ENCODE data around the gene NDUFS6.

The NDUFS6 gene

GRCh38 chr5:1778138-1779020 is 22.8 kb upstream of the NDUFS6 start:
- Histone ChIP-seq H3K4me3 (ENCODE audit: low read depth in 1 of 2, low read length in 2 of 2) (no peak overlapping the region), H3K9me3 (ENCODE audit: control insufficient read depth in 1 of 2, low read length in 2 of 2) (no peaks in the 10 kb centered on the region), H3K27ac (ENCODE audit: low read length) (no peak overlapping the region), H3K27me3 (ENCODE audit: low read depth, low read length) (no peaks in the 10 kb centered on the region), H3K36me3 (ENCODE audit: control insufficient read depth in 1 of 2, insufficient read depth in 2 of 2, low read length in 2 of 2) (no peaks in the 10 kb centered on the region), H3K4me1 (ENCODE audit: control insufficient read depth in 1 of 2, insufficient read depth in 2 of 2, low read length in 2 of 2) (no peaks in the 10 kb centered on the region)

- Histone ChIP-seq H3K36me3 (ENCODE audit: control insufficient read depth in 1 of 2, insufficient read depth in 2 of 2, low read length in 2 of 2) (no peaks in the 10 kb centered on the region), H3K9me3 (ENCODE audit: control insufficient read depth in 1 of 2, low read length in 2 of 2) (no peaks in the 10 kb centered on the region), H3K27me3 (ENCODE audit: low read depth, low read length) (no peaks in the 10 kb centered on the region), H3K27ac (ENCODE audit: low read length) (no peak overlapping the region), H3K4me1 (ENCODE audit: control insufficient read depth in 1 of 2, insufficient read depth in 2 of 2, low read length in 2 of 2) (no peaks in the 10 kb centered on the region), H3K4me3 (ENCODE audit: low read depth in 1 of 2, low read length in 2 of 2) (no peak overlapping the region)
These were observed 22.1 kb upstream of the NDUFS6 start for GRCh38 chr5:1779021-1779680.

- Histone ChIP-seq H3K36me3 (ENCODE audit: control insufficient read depth in 1 of 2, insufficient read depth in 2 of 2, low read length in 2 of 2) (no peaks in the 10 kb centered on the region), H3K9me3 (ENCODE audit: control insufficient read depth in 1 of 2, low read length in 2 of 2) (no peaks in the 10 kb centered on the region), H3K4me1 (ENCODE audit: control insufficient read depth in 1 of 2, insufficient read depth in 2 of 2, low read length in 2 of 2) (no peaks in the 10 kb centered on the region)
These were observed 21.2 kb upstream of the NDUFS6 start for GRCh38 chr5:1779782-1780613.

GRCh38 chr5:1780614-1780930 is 20.6 kb upstream of the NDUFS6 start:
- Histone ChIP-seq H3K4me3 (ENCODE audit: low read depth in 1 of 2, low read length in 2 of 2) (no peak overlapping the region), H3K9me3 (ENCODE audit: control insufficient read depth in 1 of 2, low read length in 2 of 2) (no peaks in the 10 kb centered on the region), H3K4me1 (ENCODE audit: control insufficient read depth in 1 of 2, insufficient read depth in 2 of 2, low read length in 2 of 2) (no peaks in the 10 kb centered on the region), H3K36me3 (ENCODE audit: control insufficient read depth in 1 of 2, insufficient read depth in 2 of 2, low read length in 2 of 2) (no peaks in the 10 kb centered on the region), H3K27ac (ENCODE audit: low read length) (no peak overlapping the region), H3K27me3 (ENCODE audit: low read depth, low read length) (no peaks in the 10 kb centered on the region)

More at GRCh38 chr5:1779782-1780613, 21.2 kb upstream of the NDUFS6 start:
- no peak overlapping the region for H3K4me3 ChIP-seq (ENCODE audit: low read depth in 1 of 2, low read length in 2 of 2)
- no peaks in the 10 kb centered on the region for H3K27me3 ChIP-seq (ENCODE audit: low read depth, low read length)
- H3K27ac ChIP-seq (ENCODE audit: low read length) = no peak overlapping the region

DNA sequence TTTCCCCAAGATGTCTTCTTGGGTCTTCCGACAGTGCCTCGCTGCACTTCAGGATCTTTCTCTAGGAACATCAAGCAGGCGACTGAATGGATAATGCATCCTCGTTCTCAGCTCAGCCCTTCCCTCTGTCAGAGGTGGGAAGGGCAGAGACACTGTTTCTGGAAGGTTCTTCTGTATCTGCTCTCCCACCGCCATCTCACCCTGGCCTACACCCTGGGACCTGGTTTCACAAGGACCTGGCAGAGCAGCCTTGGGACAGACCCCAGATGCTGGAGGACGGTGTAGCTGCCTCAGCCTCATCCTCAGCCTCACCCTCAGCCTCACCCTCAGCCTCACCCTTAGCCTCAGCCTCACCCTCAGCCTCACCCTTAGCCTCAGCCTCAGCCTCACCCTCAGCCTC is 20.1 kb upstream of the NDUFS6 start:
- H3K4me3 ChIP-seq (ENCODE audit: low read depth in 1 of 2, low read length in 2 of 2) = no peak overlapping the region
- H3K4me1 ChIP-seq (ENCODE audit: control insufficient read depth in 1 of 2, insufficient read depth in 2 of 2, low read length in 2 of 2) = no peaks in the 10 kb centered on the region
- no peaks in the 10 kb centered on the region for H3K27me3 ChIP-seq (ENCODE audit: low read depth, low read length)
- H3K27ac ChIP-seq (ENCODE audit: low read length) = no peak overlapping the region
- no peaks in the 10 kb centered on the region for H3K36me3 ChIP-seq (ENCODE audit: control insufficient read depth in 1 of 2, insufficient read depth in 2 of 2, low read length in 2 of 2)
- H3K9me3 ChIP-seq (ENCODE audit: control insufficient read depth in 1 of 2, low read length in 2 of 2) = no peaks in the 10 kb centered on the region

DNA sequence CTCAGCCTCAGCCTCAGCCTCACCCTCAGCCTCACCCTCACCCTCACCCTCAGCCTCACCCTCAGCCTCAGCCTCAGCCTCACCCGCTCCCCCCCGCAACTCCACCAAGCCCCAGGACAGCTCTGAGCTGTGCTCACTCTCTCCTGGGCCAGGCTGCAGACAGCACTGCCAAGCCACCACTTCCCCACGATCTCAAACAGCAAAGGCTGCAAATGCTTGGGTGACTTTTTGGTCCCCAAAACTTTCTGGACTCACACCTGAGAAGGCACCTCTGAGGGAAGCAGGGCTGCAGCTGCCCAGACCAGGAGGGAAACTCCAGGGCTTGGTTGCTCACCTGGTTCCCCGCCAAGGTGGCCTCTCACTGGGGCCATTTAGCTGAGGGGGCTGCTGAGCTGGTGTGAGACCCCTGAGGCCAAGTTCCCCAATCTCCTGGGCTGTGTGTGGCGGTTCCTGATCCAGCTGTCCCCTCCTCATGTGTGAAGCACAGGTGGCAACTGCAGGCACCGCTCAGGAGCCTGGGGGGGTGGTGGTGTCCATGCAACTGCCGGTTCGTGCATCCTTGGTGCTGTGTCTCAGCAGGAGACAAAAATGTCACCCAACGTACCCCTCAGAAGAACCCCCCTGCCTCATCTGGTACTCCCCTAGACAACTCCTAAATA is 19.4 kb upstream of the NDUFS6 start:
- Histone ChIP-seq H3K9me3 (ENCODE audit: control insufficient read depth in 1 of 2, low read length in 2 of 2) (no peaks in the 10 kb centered on the region), H3K4me1 (ENCODE audit: control insufficient read depth in 1 of 2, insufficient read depth in 2 of 2, low read length in 2 of 2) (no peaks in the 10 kb centered on the region), H3K27ac (ENCODE audit: low read length) (no peak overlapping the region), H3K4me3 (ENCODE audit: low read depth in 1 of 2, low read length in 2 of 2) (no peak overlapping the region), H3K27me3 (ENCODE audit: low read depth, low read length) (no peaks in the 10 kb centered on the region), H3K36me3 (ENCODE audit: control insufficient read depth in 1 of 2, insufficient read depth in 2 of 2, low read length in 2 of 2) (no peaks in the 10 kb centered on the region)

- Histone ChIP-seq H3K4me1 (ENCODE audit: control insufficient read depth in 1 of 2, insufficient read depth in 2 of 2, low read length in 2 of 2) (no peaks in the 10 kb centered on the region), H3K27me3 (ENCODE audit: low read depth, low read length) (no peaks in the 10 kb centered on the region), H3K9me3 (ENCODE audit: control insufficient read depth in 1 of 2, low read length in 2 of 2) (no peaks in the 10 kb centered on the region), H3K4me3 (ENCODE audit: low read depth in 1 of 2, low read length in 2 of 2) (no peak overlapping the region), H3K36me3 (ENCODE audit: control insufficient read depth in 1 of 2, insufficient read depth in 2 of 2, low read length in 2 of 2) (no peaks in the 10 kb centered on the region), H3K27ac (ENCODE audit: low read length) (no peak overlapping the region)
These were observed 18.6 kb upstream of the NDUFS6 start for GRCh38 chr5:1782385-1783215.

- Histone ChIP-seq H3K4me1 (ENCODE audit: control insufficient read depth in 1 of 2, insufficient read depth in 2 of 2, low read length in 2 of 2) (no peaks in the 10 kb centered on the region), H3K9me3 (ENCODE audit: control insufficient read depth in 1 of 2, low read length in 2 of 2) (no peaks in the 10 kb centered on the region), H3K4me3 (ENCODE audit: low read depth in 1 of 2, low read length in 2 of 2) (no peak overlapping the region), H3K27ac (ENCODE audit: low read length) (no peak overlapping the region), H3K36me3 (ENCODE audit: control insufficient read depth in 1 of 2, insufficient read depth in 2 of 2, low read length in 2 of 2) (no peaks in the 10 kb centered on the region), H3K27me3 (ENCODE audit: low read depth, low read length) (no peaks in the 10 kb centered on the region)
These were observed 18.0 kb upstream of the NDUFS6 start for GRCh38 chr5:1783216-1783554.

DNA sequence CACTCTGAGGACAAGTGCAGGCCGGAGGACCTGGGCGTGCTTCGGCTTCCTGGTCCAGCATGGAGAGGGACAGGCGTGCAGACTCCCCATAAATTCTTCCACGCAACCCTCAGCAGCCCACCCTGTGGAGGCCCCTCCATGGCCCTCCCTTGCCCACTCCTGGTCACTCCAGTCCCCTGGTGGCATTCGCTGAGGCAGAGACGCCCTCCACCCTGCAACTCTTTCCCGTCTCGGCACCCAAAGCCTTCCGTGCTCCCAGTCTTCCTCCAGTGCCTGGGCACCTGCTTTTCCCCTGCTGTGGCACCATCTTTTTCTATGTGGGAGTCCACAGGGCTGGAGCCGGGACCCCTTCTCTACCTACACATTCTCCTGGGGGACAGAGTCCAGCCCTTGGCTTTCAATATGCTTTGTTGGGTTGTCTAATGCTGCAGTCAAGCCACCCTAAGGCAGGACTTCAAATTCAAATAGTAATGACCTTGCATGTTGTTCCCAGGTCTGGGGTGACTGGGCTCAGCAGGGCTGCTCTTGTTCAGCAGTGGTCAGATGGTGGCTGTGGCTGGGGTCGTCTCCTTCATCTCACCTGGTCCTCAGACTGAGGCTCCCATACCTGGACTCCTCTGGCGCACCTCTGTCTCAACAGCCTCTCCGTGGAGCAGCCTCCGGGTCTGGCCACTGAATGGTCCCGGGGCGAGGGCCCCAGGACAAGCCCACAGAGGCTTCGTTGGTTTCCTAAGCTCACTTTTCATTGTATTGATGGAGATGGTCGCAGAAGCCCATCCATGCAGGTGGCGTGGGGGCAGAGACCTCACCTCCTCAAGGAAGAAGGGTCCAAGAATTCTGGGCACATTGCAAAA is 16.8 kb upstream of the NDUFS6 start:
- Histone ChIP-seq H3K4me3 (ENCODE audit: low read depth in 1 of 2, low read length in 2 of 2) (no peak overlapping the region), H3K27me3 (ENCODE audit: low read depth, low read length) (no peaks in the 10 kb centered on the region)

GRCh38 chr5:1785062-1785461 is 16.1 kb upstream of the NDUFS6 start:
- no peaks in the 10 kb centered on the region for H3K36me3 ChIP-seq (ENCODE audit: control insufficient read depth in 1 of 2, insufficient read depth in 2 of 2, low read length in 2 of 2)
- no peak overlapping the region for H3K4me3 ChIP-seq (ENCODE audit: low read depth in 1 of 2, low read length in 2 of 2)
- H3K27ac ChIP-seq (ENCODE audit: low read length) = no peak overlapping the region
- H3K4me1 ChIP-seq (ENCODE audit: control insufficient read depth in 1 of 2, insufficient read depth in 2 of 2, low read length in 2 of 2) = no peaks in the 10 kb centered on the region
- H3K9me3 ChIP-seq (ENCODE audit: control insufficient read depth in 1 of 2, low read length in 2 of 2) = no peaks in the 10 kb centered on the region
- no peaks in the 10 kb centered on the region for H3K27me3 ChIP-seq (ENCODE audit: low read depth, low read length)

More for the DNA sequence above, 16.8 kb upstream of the NDUFS6 start:
- Histone ChIP-seq H3K4me1 (ENCODE audit: control insufficient read depth in 1 of 2, insufficient read depth in 2 of 2, low read length in 2 of 2) (no peaks in the 10 kb centered on the region), H3K36me3 (ENCODE audit: control insufficient read depth in 1 of 2, insufficient read depth in 2 of 2, low read length in 2 of 2) (no peaks in the 10 kb centered on the region), H3K9me3 (ENCODE audit: control insufficient read depth in 1 of 2, low read length in 2 of 2) (no peaks in the 10 kb centered on the region), H3K27ac (ENCODE audit: low read length) (no peak overlapping the region)

Data from muscle layer of duodenum (tissue), 2 donors.